Measurements from ENCODE around the gene NSUN5. TPM values are rescaled to one million over a fixed set of nuclear protein-coding genes. Genes with fewer than 3 reads are reported as not detected.
"Not testable (repeated sequence)": the region's sequence is repeated elsewhere in the genome, so short reads cannot be mapped to it uniquely, and the experiment has no call there.

The NSUN5 gene
- total RNA-seq, 1 donor from 2014 or later, result 15.9 TPM

DNA sequence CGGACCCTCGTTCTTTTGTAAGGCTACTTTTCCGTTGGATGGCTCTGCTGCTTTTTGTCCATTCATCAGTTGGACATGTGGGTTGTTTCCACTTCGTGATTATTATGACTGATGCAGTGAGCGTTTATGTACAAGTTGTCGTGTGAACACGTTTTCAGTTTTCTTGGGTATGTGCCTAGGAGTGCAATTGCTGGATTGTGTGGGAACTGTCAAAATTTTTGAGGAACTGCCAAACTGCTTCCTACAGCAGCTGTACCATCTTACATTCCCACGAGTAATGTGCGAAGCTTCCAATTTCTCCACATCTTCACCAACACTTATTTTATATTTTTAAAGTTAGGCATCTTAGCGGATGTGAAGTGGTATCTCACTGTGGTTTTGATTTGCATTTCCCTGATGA, 29.7 kb upstream of the NSUN5 start:
- intact Hi-C loops (cut with micrococcal nuclease), result no loop called here
- H3K4me3 ChIP-seq, result no peak overlapping the region
- H3K4me1 ChIP-seq, result no peaks in the 10 kb centered on the region
- DNase-seq, result no peak
- no peaks in the 10 kb centered on the region for H3K9me3 ChIP-seq (replicated peaks)
- TF ChIP-seq, protein P1, sequence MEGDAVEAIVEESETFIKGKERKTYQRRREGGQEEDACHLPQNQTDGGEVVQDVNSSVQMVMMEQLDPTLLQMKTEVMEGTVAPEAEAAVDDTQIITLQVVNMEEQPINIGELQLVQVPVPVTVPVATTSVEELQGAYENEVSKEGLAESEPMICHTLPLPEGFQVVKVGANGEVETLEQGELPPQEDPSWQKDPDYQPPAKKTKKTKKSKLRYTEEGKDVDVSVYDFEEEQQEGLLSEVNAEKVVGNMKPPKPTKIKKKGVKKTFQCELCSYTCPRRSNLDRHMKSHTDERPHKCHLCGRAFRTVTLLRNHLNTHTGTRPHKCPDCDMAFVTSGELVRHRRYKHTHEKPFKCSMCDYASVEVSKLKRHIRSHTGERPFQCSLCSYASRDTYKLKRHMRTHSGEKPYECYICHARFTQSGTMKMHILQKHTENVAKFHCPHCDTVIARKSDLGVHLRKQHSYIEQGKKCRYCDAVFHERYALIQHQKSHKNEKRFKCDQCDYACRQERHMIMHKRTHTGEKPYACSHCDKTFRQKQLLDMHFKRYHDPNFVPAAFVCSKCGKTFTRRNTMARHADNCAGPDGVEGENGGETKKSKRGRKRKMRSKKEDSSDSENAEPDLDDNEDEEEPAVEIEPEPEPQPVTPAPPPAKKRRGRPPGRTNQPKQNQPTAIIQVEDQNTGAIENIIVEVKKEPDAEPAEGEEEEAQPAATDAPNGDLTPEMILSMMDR (IDR thresholded peaks at IDR 0.05; ENCODE audit: borderline replicate concordance), result no peak
- H3K36me3 ChIP-seq, result no peaks in the 10 kb centered on the region
- no peak overlapping the region for H3K27ac ChIP-seq (replicated peaks)
- H3K27me3 ChIP-seq (ENCODE audit: low read depth), result peaks cover 29% of the 10 kb centered on the region

GRCh38 chr7:73332447-73332846, 23.8 kb upstream of the NSUN5 start:
- intact Hi-C loops (cut with micrococcal nuclease), result no loop called here

DNA sequence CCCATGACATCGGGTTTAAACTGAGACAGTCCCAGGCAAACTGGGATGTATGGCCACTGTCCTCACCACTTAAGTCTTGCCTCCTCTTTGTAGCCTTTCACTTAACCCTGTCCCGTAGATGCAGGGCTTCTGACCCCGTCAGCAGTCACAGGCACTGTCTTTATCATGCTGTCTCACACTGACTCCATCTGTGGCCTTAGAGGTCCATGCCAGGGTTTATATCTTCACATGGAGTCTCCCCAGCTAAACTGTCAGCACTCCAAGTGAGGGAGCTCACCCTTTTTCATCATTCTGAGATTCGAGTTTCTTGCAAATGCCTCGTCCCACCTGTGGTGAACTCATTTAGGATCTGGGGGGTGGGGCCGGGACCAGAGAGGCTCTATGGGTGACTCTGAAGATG, 22.1 kb upstream of the NSUN5 start:
- H3K27me3 ChIP-seq (ENCODE audit: low read depth), result peaks cover 39% of the 10 kb centered on the region
- no peak overlapping the region for H3K4me3 ChIP-seq
- no peak for DNase-seq
- no peaks in the 10 kb centered on the region for H3K36me3 ChIP-seq
- H3K9me3 ChIP-seq (replicated peaks), result no peaks in the 10 kb centered on the region
- intact Hi-C loops (cut with micrococcal nuclease), result no loop called here
- TF ChIP-seq, protein P1 (IDR thresholded peaks at IDR 0.05; ENCODE audit: borderline replicate concordance), result no peak
- H3K4me1 ChIP-seq, result no peaks in the 10 kb centered on the region
- H3K27ac ChIP-seq (replicated peaks), result no peak overlapping the region

More at GRCh38 chr7:73332447-73332846, 23.8 kb upstream of the NSUN5 start:
- DNase-seq, result no peak
- no peak overlapping the region for H3K4me3 ChIP-seq
- H3K4me1 ChIP-seq, result no peaks in the 10 kb centered on the region
- TF ChIP-seq, protein P1 (IDR thresholded peaks at IDR 0.05; ENCODE audit: borderline replicate concordance), result no peak
- no peak overlapping the region for H3K27ac ChIP-seq (replicated peaks)
- H3K36me3 ChIP-seq, result no peaks in the 10 kb centered on the region
- H3K27me3 ChIP-seq (ENCODE audit: low read depth), result peaks cover 40% of the 10 kb centered on the region
- no peaks in the 10 kb centered on the region for H3K9me3 ChIP-seq (replicated peaks)

DNA sequence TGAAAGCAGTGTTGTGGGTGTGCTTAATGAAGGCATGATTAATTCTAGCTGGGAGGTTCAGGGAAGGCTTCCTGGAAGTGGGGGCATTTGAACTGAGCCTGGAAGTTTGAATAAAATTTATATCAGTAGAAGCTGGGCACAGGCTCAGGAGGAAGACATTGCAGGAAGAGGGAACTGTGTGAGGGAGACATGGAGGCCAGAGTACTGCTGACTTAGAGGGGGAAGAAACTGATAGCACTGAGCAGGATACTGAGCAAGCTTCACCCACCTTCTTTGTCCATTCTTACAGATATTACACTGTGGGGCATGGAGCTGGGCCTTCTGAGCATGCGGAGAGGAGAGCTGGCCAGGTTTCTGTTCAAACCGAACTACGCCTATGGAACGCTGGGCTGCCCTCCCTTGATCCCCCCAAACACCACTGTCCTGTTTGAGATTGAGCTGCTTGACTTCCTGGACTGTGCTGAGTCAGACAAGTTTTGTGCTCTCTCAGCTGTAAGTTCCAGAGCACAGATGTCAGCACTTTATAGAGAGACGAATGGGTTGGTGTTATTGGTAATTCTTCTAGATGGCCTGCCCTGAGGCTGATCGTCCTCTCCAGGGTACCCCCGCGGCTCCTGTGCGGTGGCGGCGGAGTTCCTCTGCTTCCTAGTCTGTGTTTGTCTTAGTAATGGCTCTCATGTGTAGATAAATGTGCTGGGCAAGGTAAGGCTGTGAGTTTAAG, 21.4 kb upstream of the NSUN5 start:
- Histone ChIP-seq H3K27me3 (ENCODE audit: low read depth) (peaks cover 34% of the 10 kb centered on the region), H3K36me3 (no peaks in the 10 kb centered on the region), H3K9me3 (replicated peaks) (no peaks in the 10 kb centered on the region), H3K4me1 (no peaks in the 10 kb centered on the region), H3K27ac (replicated peaks) (peak overlapping the region; percentile 11), H3K4me3 (no peak overlapping the region)
- no peak for DNase-seq
- intact Hi-C loops (cut with micrococcal nuclease), result no loop called here
- TF ChIP-seq, protein P1 (IDR thresholded peaks at IDR 0.05; ENCODE audit: borderline replicate concordance), result no peak

- TF ChIP-seq, protein P1 (IDR thresholded peaks at IDR 0.05; ENCODE audit: borderline replicate concordance), result no peak
- Histone ChIP-seq H3K27me3 (ENCODE audit: low read depth) (peaks cover 34% of the 10 kb centered on the region), H3K4me3 (no peak overlapping the region), H3K4me1 (no peaks in the 10 kb centered on the region), H3K27ac (replicated peaks) (no peak overlapping the region), H3K9me3 (replicated peaks) (no peaks in the 10 kb centered on the region), H3K36me3 (no peaks in the 10 kb centered on the region)
- intact Hi-C loops (cut with micrococcal nuclease), result no loop called here
- DNase-seq, result no peak
These were observed 20.1 kb upstream of the NSUN5 start for GRCh38 chr7:73328696-73329095.

DNA sequence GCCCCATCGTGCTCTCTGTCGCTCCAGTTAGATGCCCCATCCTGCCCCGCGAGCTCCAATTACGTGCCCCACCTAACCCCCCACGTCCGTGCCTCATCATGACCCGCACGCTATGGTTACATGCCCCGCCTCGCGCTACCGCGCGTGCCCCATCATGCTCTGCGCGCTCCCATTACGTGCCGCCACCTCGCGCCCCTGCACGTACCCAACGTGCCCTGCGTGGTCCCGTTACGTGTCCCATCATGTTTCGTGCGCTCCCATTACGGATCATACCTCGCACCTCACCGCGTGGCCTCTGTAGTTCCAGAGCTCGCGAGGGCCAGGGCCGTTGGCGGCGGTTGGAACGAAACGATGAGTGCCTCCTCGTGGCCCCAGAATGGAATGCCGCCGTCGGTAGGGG, 19.3 kb upstream of the NSUN5 start, which contains the start of the genes FKBP6 and TRIM50:
TSS of gene FKBP6 (plus strand) at position 240 of the 400 bp plus-strand sequence. CDS start 268 bp downstream, outside the sequence.
TSS of gene TRIM50 (minus strand) at position 161 of the 400 bp plus-strand sequence. CDS start 3,295 bp downstream, outside the sequence.
- H3K4me1 ChIP-seq; H3K4me3 ChIP-seq; H3K27ac ChIP-seq (replicated peaks); H3K9me3 ChIP-seq (replicated peaks); DNase-seq; intact Hi-C loops (cut with micrococcal nuclease); H3K36me3 ChIP-seq: not testable (repeated sequence)
- H3K27me3 ChIP-seq (ENCODE audit: low read depth), result peaks cover 27% of the 10 kb centered on the region

- intact Hi-C loops (cut with micrococcal nuclease); H3K9me3 ChIP-seq (replicated peaks); H3K4me3 ChIP-seq; H3K36me3 ChIP-seq; H3K27ac ChIP-seq (replicated peaks); H3K4me1 ChIP-seq; DNase-seq: not testable (repeated sequence)
- peaks cover 24% of the 10 kb centered on the region for H3K27me3 ChIP-seq (ENCODE audit: low read depth)
These were observed 18.8 kb upstream of the NSUN5 start for GRCh38 chr7:73327449-73327848.

DNA sequence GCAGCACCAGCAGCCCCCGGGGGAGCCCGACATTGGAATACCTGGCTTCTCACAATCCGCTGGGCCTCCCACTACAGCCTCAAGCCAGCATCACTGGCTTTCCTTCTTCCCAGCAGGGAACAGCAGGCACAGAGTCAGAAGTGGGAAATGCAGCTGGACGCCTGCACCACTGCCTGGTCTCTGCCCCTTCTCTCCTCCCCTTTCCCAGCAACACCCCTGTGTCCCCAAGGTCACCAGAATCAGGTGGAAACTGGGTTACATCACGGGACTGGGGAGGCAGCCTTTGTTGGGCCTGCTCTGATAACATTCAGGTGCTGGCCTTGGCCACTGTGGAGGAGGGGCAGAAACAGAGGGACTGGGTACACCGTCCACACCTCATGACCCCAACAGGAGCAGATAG, 16.8 kb upstream of the NSUN5 start:
- DNase-seq; H3K36me3 ChIP-seq; H3K9me3 ChIP-seq (replicated peaks); H3K4me3 ChIP-seq; H3K4me1 ChIP-seq; H3K27ac ChIP-seq (replicated peaks); intact Hi-C loops (cut with micrococcal nuclease): not testable (repeated sequence)
- H3K27me3 ChIP-seq (ENCODE audit: low read depth), result peaks cover 22% of the 10 kb centered on the region

All from left ventricle myocardium inferior (tissue), 1 donor.